ENCODE data around the gene RAB11B. TPM values are rescaled to one million over a fixed set of nuclear protein-coding genes. Genes with fewer than 3 reads are reported as not detected.
"Not testable (repeated sequence)": the region's sequence is repeated elsewhere in the genome, so short reads cannot be mapped to it uniquely, and the experiment has no call there.

Gene RAB11B
- total RNA-seq: 90.5 TPM

DNA sequence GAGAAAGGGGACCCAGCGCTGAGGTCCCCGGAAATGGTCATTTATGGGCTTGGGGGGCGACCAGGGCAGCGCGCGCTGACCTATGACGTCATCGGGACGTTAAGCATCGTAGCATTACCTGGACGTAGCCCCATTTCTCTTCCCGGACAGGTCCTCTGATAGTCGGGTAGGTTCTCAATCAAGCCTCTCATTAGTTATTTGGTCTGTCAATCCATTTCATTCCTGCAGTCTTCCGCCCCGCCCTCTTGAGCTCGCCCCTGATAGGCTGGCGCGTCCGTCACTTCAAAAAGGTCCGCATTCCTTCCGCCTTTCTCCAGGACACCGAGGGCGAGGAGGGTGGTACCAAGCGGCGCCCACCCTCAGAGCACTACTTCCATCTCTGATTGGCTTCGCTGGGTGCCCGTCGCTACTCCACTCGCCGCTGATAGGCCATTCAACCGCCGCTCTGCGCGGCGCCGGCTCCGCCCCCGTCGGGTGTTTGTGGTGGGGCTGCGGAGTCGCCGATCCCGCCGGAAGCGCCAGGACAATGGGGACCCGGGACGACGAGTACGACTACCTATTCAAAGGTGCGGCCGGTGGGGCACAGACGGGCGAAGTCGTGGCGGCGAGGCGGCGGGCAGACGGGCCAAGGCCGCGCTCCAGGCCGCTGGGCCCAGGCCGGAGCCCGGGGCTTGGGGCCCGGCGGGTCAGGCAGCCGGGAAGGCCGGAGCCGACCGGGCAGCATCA, at the start of gene RAB11B:
Gene RAB11B, plus strand, starts transcription at position 470 of the 726 bp plus-strand sequence. Its CDS starts 57 bp downstream, at position 527.
- FAIRE-seq (peak; percentile 98), DNase-seq (ENCODE audit: low spot score in 2 of 2) (peak; percentile 94 to 96)

DNA sequence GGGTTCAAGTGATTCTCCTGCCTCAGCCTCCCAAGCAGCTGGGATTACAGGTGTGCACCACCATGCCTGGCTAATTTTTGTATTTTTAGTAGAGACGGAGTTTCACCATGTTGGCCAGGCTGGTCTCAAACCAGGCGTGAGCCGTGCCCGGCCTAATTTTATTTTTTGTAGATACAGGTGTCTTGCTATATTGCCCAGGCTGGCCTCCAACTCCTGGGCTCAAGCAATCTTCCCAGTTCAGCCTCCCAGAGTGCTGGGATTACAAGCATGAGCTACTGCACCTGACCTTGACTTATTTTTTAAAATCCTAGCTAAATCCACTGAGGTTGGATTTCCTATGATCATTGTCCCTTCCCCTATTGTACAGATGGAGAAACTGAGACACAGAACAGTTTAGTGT, 48.7 kb upstream of the RAB11B start:
- not testable (repeated sequence) for DNase-seq (ENCODE audit: low spot score in 2 of 2); FAIRE-seq

DNA sequence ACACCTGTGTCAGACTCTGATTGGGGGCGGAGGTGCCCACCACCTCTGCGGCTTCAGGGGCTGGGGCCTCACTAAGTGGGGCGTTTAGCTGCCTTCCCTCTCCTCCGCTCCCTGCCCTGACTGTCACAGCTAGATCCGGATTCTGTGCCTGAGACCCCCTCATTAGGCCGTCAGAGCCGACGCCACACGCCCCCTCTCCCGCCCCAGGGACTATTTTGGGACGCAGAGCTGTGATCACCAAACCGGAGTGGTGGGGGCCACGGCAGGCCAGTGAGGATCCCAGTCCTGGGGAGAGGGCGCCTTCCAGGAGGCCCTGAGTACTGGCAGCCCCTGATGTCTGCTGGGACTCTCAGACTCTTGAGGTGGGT, 47.9 kb upstream of the RAB11B start:
- no peak for DNase-seq (ENCODE audit: low spot score in 2 of 2)
- FAIRE-seq: no peak

DNA sequence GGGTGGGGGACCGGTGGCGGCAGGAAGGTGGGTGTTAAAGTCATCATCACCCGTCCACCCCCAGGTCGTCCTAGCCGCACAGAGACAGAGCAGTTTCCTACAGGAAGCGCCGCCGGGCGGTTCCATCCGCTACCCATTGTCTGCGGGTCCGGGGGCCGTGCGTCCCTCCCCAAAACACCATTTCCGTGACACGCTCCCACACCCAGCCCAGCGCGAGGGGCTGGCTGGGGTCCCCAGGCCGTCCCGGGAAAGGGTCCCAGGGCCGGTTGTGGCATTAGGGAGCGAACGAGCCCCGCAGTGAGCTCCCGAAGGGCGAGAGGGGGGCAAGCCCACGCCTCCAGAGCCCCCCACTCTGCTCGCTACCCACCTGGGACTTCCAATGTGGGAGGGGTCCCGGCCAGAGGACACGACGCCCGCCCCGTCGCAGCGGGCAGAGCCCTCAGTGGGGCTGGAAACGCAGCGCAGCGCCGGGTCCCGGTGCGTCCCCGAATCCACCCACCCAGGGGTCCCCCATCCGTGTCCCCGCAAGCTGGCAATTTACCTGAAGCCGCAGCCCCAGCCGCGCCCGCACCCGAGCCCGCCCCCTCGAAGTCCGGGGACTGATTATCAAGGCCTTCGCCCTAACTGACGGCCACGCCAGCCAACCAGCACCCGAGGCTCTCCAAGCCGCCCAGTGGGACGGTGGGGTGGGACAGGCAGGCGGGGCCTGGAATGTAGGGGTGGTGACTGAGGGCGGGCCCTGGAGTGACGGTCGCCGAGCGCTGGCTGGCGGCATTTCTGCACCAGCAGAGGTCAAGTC, 47.3 kb upstream of the RAB11B start, which contains the start of gene KANK3:
Gene KANK3, minus strand, starts transcription at position 579 of the 799 bp plus-strand sequence. CDS start 5,434 bp downstream, outside the sequence.
- no peak for FAIRE-seq

DNA sequence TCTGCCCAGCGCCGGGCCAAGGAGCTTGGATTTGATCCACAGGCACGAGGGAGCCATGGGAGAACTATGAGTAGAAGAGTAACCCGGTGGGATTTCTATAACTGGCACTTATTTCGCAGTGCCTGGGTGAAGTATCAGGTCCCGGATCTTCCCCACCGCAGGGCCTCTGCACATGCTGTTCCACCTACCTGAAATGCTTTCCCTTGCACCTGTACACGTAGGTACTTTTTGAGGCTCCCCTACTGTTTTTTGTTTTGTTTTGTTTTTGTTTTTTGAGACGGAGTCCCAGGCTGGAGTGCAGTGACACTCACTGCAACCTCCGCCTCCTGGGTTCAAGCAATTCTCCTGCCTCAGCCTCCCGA, 46.7 kb upstream of the RAB11B start:
- FAIRE-seq: no peak
- DNase-seq (ENCODE audit: low spot score in 2 of 2): no peak

More for the DNA sequence above, 47.3 kb upstream of the RAB11B start, which contains the start of gene KANK3:
- peak; percentile 91 to 95 for DNase-seq (ENCODE audit: low spot score in 2 of 2)

DNA sequence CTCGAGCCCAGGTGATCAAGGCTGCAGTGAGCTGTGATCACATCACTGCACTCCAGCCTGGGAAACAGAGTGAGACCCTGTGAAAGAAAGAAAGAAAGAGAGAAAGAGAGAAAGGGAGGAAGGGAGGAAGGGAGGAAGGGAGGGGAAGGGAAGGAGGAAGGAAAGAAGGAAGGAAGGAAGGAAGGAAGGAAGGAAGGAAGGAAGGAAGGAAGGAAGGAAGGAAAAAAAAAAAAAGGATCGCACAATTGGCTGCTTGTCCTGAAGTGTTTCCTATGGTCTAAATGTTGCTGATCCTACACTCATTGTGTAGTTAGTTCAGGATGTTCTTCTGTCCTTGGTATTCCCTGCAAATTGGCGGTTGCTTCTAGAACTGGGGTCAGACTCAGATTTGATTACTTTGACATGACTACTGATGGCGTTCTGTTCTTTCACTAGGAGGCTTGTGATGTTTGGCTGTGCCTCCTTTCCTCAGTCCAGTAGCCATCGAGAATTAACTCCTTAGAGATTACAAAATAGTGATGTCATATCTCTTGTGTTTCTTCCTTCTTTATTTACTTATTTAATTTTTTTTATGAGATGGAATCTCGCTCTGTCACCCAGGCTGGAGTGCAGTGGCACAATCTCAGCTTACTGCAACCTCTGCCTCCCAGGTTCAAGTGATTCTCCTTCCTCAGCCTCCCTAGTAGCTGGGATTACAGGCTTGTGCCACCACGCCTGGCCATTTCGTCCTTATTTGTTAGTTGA, 40.4 kb upstream of the RAB11B start:
- DNase-seq (ENCODE audit: low spot score in 2 of 2); FAIRE-seq: not testable (repeated sequence)

DNA sequence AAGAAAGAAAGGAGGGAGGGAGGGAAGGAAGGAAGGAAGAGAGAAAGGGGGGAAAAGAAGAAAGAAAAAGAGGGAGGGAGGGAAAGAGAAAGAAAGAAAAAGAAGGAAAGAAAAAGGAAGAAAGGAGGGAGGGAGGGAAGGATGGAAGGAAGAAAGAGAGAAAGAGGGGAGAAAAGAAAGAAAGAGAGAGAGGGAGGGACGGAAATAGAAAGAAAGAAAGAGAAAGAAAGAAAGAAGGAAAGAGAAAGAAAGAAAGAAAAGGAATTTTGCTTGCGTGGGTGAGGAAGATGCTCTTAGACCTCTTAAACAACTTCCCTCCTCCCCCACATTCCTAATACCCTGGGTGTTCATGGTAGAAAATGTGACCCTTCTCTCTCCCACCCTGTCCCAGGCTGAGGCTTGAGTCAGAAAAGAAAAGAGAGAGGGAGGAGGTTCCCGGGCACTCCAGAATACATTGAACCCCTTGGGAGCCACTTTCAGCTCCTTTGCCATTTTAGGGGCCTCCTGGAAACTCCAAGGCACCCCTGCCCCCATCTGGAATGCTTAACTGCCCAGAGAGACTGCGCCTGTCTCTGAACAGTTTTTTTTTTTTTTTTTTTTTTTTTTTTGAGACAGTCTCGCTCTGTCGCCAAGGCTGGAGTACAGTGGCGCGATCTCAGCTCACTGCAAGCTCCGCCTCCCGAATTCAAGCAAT, 37.9 kb upstream of the RAB11B start:
- FAIRE-seq: no peak
- no peak for DNase-seq (ENCODE audit: low spot score in 2 of 2)

DNA sequence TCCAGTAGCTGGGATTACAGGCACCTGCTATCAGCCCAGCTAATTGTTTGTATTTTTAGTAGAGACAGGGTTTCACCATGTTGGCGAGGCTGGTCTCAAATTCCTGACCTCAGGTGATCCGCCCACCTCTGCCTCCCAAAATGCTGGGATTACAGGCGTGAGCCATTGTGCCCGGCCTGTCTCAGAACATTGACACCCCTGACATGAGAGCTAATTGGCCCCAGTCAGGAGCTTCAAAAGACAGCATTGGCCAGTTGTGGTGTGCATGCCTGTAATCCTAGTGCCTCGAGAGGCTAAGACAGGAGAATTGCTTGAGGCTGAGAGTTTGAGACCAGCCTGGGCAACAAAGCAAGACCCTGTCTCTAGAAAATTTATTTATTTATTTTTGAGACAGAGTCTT, 37.3 kb upstream of the RAB11B start:
- not testable (repeated sequence) for DNase-seq (ENCODE audit: low spot score in 2 of 2); FAIRE-seq

DNA sequence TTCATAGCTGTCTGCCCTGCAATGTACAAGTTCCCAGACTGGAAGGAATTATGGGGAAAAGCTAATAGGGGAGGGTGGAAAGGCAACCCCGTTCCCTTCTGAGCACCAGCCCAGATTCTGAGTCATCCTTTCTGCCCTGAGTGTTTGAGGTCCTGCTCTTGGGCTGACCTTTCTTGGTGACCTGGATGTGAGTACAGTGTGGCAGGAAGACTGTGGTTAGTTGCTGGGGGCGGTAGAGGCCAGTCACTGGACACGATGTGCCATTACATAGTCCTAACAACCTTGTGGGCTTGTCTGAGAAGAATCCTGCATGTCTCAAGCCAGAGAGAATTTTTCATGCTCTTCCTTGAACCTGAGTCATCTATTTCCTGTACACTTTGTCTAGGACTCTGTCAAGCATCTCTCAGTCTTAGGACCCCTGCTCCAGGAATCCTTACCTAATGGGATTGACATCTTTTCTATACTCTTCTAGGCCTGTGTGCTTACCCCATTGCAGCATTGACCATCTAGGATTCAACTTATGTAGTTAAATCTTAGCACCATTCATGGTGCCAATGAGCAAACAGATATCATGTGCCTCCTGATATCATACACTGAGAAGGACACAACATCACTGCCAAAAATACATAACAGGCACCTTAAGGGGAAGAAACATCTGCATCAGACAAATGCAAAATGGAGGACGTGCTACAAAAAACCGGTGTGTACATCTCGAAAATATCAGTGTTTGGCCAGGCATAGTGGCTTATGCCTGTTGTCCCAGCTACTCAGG, 34.3 kb upstream of the RAB11B start:
- no peak for FAIRE-seq
- DNase-seq (ENCODE audit: low spot score in 2 of 2): peak in 1 of 2 donors; percentile 10

DNA sequence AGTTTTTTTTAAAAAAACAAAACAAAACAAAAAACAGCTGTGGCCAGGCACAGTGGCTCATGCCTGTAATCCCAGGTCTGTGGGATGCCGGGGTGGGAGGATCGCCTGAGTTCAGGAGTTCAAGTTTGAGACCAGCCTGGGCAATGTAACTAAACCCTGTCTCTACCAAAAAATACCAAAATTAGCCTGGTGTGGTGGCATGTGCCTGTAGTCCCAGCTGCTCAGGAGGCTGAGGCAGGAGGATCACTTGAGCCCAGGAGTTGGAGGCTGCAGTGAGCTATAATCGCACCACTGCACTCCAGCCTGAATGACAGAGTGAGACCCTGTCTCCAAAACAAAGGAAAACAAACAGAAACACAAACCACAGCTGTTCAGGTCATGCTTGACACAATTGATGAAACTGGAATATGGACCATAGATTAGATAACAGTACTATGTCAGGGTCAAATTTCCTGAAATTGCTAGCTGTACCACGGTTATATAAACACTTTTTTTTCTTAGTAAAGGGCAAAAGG, 33.1 kb upstream of the RAB11B start:
- no peak for DNase-seq (ENCODE audit: low spot score in 2 of 2)
- FAIRE-seq: no peak

DNA sequence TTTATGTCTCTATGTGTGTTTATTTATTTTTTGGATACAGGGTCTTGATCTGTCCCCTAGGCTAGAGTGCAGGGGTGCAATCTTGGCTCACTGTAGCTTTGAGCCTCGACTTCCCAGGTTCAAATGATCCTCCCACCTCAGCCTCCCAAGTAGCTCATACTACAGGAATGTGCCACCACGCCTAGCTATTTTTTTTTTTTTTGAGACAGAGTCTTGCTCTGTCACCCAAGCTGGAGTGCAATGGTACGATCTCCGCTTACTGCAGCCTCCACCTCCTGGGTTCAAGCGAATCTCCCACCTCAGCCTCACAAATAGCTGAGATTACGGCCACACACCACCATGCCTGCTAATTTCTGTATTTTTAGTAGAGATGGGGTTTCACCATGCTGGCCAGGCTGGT, 31.2 kb upstream of the RAB11B start:
- FAIRE-seq: no peak
- no peak for DNase-seq (ENCODE audit: low spot score in 2 of 2)

DNA sequence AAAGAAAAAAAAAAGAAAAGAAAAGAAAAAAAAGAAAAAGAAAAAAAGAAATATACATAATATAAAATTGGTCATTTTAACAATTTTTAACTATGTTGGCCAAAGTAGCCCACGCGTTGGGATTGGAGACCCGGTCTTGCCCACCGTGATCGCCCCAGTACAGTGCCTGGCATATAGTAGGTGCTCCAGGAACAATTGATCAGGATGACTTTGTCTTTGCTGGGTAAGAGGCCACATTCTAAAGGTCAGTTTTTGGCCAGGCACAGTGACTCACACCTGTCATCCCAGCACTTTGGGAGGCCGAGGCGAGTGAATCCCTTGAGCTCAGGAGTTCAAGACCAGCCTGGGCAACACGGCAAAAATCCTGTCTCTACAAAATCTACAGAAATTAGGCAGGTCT, 30.0 kb upstream of the RAB11B start:
- DNase-seq (ENCODE audit: low spot score in 2 of 2) (no peak), FAIRE-seq (no peak)

DNA sequence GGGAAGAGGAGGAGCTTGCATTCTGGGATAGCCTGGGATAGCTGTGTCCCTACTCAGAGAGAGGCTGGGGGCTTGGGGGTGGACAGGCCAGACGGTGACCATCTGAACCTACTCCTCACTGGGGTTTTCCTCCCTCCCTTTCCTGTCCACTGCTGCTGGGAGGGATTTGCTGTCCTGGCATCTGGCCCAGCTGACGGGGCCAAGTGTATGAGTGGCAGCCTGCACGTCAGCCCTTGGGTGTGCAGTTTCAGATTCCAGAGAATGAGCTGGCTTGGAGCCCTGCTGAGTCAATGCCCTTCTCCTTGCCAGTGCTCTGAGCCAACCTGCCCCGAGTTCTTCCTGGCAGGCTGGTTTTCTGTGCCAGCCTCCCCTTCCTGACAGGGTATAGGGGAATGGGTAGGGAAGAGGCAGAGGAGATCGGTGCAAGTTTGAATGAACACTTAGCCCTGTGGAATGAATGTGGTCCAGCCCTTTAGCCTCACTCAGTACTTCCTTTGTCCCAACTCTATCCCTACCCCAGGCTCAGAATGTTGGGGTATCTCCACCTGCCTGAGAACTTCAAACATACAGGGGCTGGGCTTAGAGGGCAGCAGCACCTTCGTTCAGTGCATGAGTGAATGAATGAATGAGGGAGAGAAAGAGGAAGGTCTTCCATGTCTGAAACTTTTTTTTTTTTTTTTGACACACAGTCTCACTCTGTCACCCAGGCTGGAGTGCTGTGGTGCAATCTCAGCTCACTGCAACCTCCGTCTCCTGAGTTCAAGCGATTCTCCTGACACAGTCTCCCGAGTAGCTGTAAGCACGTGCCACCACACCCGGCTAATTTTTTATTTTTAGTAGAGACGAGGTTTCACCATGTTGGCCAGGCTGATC, 28.0 kb upstream of the RAB11B start:
- no peak for FAIRE-seq

DNA sequence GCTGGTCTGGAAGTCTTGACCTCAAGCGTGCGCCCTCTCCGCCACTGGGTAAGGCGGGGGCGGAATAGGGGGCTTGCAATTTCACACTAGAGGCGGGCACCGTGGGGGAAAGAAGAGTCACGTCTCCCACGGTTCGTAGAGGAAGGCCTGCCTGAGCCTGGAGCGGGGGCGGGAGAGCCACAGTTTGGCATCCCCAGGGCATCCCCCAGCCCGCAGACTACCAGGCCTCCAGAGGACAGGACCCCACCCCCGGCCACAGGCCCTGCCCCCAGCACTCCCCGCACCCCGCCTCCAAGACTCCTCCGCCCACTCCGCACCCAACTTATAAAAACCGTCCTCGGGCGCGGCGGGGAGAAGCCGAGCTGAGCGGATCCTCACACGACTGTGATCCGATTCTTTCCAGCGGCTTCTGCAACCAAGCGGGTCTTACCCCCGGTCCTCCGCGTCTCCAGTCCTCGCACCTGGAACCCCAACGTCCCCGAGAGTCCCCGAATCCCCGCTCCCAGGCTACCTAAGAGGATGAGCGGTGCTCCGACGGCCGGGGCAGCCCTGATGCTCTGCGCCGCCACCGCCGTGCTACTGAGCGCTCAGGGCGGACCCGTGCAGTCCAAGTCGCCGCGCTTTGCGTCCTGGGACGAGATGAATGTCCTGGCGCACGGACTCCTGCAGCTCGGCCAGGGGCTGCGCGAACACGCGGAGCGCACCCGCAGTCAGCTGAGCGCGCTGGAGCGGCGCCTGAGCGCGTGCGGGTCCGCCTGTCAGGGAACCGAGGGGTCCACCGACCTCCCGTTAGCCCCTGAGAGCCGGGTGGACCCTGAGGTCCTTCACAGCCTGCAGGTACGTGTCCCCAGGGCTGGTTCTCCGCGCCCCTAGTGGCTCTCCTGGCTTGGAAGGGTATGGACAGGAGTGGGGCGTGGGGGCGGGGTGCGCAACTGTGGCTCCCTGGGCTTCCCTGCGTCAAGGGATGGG, 26.1 kb upstream of the RAB11B start, which contains the start of gene ANGPTL4:
Gene ANGPTL4, plus strand, starts transcription at position 353 of the 969 bp plus-strand sequence. Its CDS starts 167 bp downstream, at position 520.
- no peak for FAIRE-seq

More for the DNA sequence above, 28.0 kb upstream of the RAB11B start:
- DNase-seq (ENCODE audit: low spot score in 2 of 2): peak; percentile 61 to 79

DNA sequence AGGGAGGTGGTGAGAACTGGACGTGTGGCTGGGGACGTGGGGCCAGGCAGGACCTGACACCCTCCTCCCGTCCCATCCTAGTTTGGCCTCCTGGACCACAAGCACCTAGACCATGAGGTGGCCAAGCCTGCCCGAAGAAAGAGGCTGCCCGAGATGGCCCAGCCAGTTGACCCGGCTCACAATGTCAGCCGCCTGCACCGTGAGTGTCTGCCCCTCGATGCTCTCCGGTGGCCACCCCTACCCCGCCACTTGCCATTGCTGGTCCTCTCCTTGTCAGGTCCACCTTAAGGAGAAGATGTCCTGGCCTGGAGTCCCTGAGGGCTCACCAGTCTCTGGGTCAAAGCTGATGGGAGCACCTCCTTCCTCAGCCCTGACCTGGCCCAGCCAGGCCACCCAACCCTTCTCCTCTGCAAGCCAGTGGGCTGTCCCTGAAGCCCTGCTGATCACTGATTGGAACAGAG, 24.0 kb upstream of the RAB11B start:
- DNase-seq (ENCODE audit: low spot score in 2 of 2) (peak in 1 of 2 donors; percentile 31), FAIRE-seq (no peak)

More for the DNA sequence above, 26.1 kb upstream of the RAB11B start, which contains the start of gene ANGPTL4:
- peak; percentile 63 to 75 for DNase-seq (ENCODE audit: low spot score in 2 of 2)

DNA sequence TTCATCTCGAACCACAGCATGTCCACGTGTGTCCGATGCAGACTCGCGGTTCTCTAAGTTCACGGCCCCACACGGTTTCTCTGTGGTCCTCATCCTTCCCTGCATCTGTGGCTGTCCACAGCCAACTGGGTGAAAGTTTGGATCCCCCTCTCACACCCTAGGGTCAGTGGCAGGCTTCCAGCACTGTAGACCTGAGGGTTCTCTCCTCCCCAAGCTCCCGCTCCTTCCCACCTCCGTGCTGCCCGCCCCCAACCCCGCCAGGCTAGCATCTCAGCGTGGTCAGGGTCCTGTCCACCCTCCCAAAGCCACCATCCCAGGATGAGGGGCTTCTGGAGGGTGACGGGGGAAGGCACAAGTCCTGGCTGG, 23.2 kb upstream of the RAB11B start:
- DNase-seq (ENCODE audit: low spot score in 2 of 2): peak; percentile 28 to 34

More for the DNA sequence above, 23.2 kb upstream of the RAB11B start:
- FAIRE-seq: no peak
